Ureter (tissue), 1 donor: ENCODE data around the gene IGFLR1. TPM values are rescaled to one million over a fixed set of nuclear protein-coding genes. Genes with fewer than 3 reads are reported as not detected.

Source experiments
- DNase-seq: peaks from one replicate; pipeline ENCODE4 v3.0.0-alpha.2; 2020; ENCODE audit warnings: low spot score
- total RNA-seq: library from RNA; stranded (reverse); gene quantifications from one replicate; pipeline ENCODE4 v1.2.4, GENCODE V29; 2023
- donor health status: DM: yes; HTN: yes; CAD: no.

The IGFLR1 gene
- total RNA-seq, 1 donor from 2014 or later: 14.7 TPM

GRCh38 chr19:35739275-35740107, 2.8 kb downstream of the IGFLR1 start:
- no peak for DNase-seq

- no peak for DNase-seq
Observed at GRCh38 chr19:35738887-35739229, 3.4 kb downstream of the IGFLR1 start.

- no peak for DNase-seq
Observed at GRCh38 chr19:35738021-35738886, 4.0 kb downstream of the IGFLR1 start.

GRCh38 chr19:35736913-35737886, 5.1 kb downstream of the IGFLR1 start:
- DNase-seq: no peak

- no peak for DNase-seq
Observed at GRCh38 chr19:35734889-35735288, 7.4 kb downstream of the IGFLR1 start.

GRCh38 chr19:35734273-35734672, 8.0 kb downstream of the IGFLR1 start:
- DNase-seq: no peak

GRCh38 chr19:35733180-35734125, 8.8 kb downstream of the IGFLR1 start:
- DNase-seq: no peak

GRCh38 chr19:35732540-35733179, 9.6 kb downstream of the IGFLR1 start:
- DNase-seq: no peak

- DNase-seq: no peak
Observed at GRCh38 chr19:35731779-35732405, 10.4 kb downstream of the IGFLR1 start.

- DNase-seq: no peak
Observed at GRCh38 chr19:35731353-35731752, 10.9 kb downstream of the IGFLR1 start.

- no peak for DNase-seq
Observed at GRCh38 chr19:35730326-35730725, 11.9 kb downstream of the IGFLR1 start.

GRCh38 chr19:35729763-35730162, 12.5 kb downstream of the IGFLR1 start:
- DNase-seq: no peak

- no peak for DNase-seq
Observed at GRCh38 chr19:35729021-35729420, 13.2 kb downstream of the IGFLR1 start.

- no peak for DNase-seq
Observed at GRCh38 chr19:35727956-35728706, 14.1 kb downstream of the IGFLR1 start.

GRCh38 chr19:35727053-35727955, 14.9 kb downstream of the IGFLR1 start:
- DNase-seq: no peak

GRCh38 chr19:35725216-35725861, 16.9 kb downstream of the IGFLR1 start:
- DNase-seq: no peak

- no peak for DNase-seq
Observed at GRCh38 chr19:35724560-35724959, 17.7 kb downstream of the IGFLR1 start.
